WTC11 (cell line): ENCODE results near the gene C10orf105. TPM values are rescaled to one million over a fixed set of nuclear protein-coding genes. Genes with fewer than 3 reads are reported as not detected.

Experiments
- ATAC-seq: fragments of 200-7000 bp; cut with Tn5 transposase; 2 replicates; pipeline ENCODE4 v1.10.0; 2021; ENCODE audit warnings: mild to moderate bottlenecking, moderate library complexity
- CTCF ChIA-PET: fragments of 300-600 bp; sonication (Branson Sonifier 250); formaldehyde crosslinking; loops from one replicate; lab custom pipeline; 2021; ENCODE audit warnings: antibody characterized with exemption; lab: Charles Lee
- POLR2A ChIA-PET: fragments of 350-600 bp; sonication (Branson Sonifier 250); formaldehyde crosslinking; loops from one replicate; lab custom pipeline; 2021; ENCODE audit warnings: antibody characterized with exemption; lab: Charles Lee
- DNase-seq: peaks from one replicate; pipeline ENCODE4 v3.0.0; 2021; ENCODE audit warnings: low spot score
- H3K27ac Mint-ChIP-seq: 2 replicates; pipeline ENCODE4 v1.8.0; 2021; ENCODE audit warnings: mixed read lengths
- H3K27me3 Mint-ChIP-seq: 2 replicates; pipeline ENCODE4 v1.8.0; 2021; ENCODE audit warnings: low read depth, mild to moderate bottlenecking, moderate library complexity, mixed read lengths
- H3K36me3 Mint-ChIP-seq: 2 replicates; pipeline ENCODE4 v1.8.0; 2021; ENCODE audit warnings: mixed read lengths
- H3K4me1 Mint-ChIP-seq: 2 replicates; pipeline ENCODE4 v1.8.0; 2022; ENCODE audit warnings: mixed read lengths
- H3K4me3 Mint-ChIP-seq: 2 replicates; pipeline ENCODE4 v1.8.0; 2021; ENCODE audit warnings: mild to moderate bottlenecking, moderate library complexity, mixed read lengths
- H3K9me3 Mint-ChIP-seq: 2 replicates; pipeline ENCODE4 v1.8.0; 2021; ENCODE audit warnings: mixed read lengths
- E2F1 ChIP-seq: sonication (generic); formaldehyde crosslinking; IDR thresholded peaks from 2 replicates; pipeline ENCODE4 v1.8.0; 2022; ENCODE audit warnings: mild to moderate bottlenecking, missing genetic modification reagents
- FOXK1 ChIP-seq: sonication (generic); formaldehyde crosslinking; IDR thresholded peaks from 2 replicates; pipeline ENCODE4 v1.8.0; 2022; ENCODE audit warnings: mild to moderate bottlenecking, moderate library complexity, missing genetic modification reagents
- MLX ChIP-seq: sonication (generic); formaldehyde crosslinking; IDR thresholded peaks from 2 replicates; pipeline ENCODE4 v1.8.1; 2023; ENCODE audit warnings: mild to moderate bottlenecking, missing genetic modification reagents, moderate library complexity
- MYBL2 ChIP-seq: sonication (generic); formaldehyde crosslinking; IDR thresholded peaks from 2 replicates; pipeline ENCODE4 v1.8.1; 2023; ENCODE audit warnings: mild to moderate bottlenecking, moderate library complexity, missing genetic modification reagents
- OVOL2 ChIP-seq: fragments of 250-450 bp; sonication (Bioruptor Pico); IDR thresholded peaks from 2 replicates; pipeline ENCODE4 v1.9.0; 2021; ENCODE audit warnings: mild to moderate bottlenecking, borderline replicate concordance
- PRDM15 ChIP-seq: sonication (generic); formaldehyde crosslinking; IDR thresholded peaks from 2 replicates; pipeline ENCODE4 v1.8.0; 2022; ENCODE audit warnings: missing genetic modification reagents
- SMAD3 ChIP-seq: sonication (generic); formaldehyde crosslinking; IDR thresholded peaks from 2 replicates; pipeline ENCODE4 v1.8.0; 2022; ENCODE audit warnings: missing genetic modification reagents, mild to moderate bottlenecking, borderline replicate concordance
- SMAD4 ChIP-seq: sonication (generic); formaldehyde crosslinking; IDR thresholded peaks from 2 replicates; pipeline ENCODE4 v1.8.0; 2022; ENCODE audit warnings: mild to moderate bottlenecking, missing genetic modification reagents
- SOX15 ChIP-seq: fragments of 250-450 bp; sonication (Bioruptor Pico); IDR thresholded peaks from 2 replicates; pipeline ENCODE4 v1.9.0; 2021; ENCODE audit warnings: mild to moderate bottlenecking
- ZNF121 ChIP-seq: sonication (generic); formaldehyde crosslinking; IDR thresholded peaks from 2 replicates; pipeline ENCODE4 v1.8.0; 2023; ENCODE audit warnings: missing genetic modification reagents
- ZNF138 ChIP-seq: sonication (generic); formaldehyde crosslinking; conservative IDR thresholded peaks from 2 replicates; pipeline ENCODE4 v1.8.1; 2022; ENCODE audit warnings: mild to moderate bottlenecking, moderate library complexity, missing genetic modification reagents
- ZNF281 ChIP-seq: sonication (generic); formaldehyde crosslinking; IDR thresholded peaks from 2 replicates; pipeline ENCODE4 v1.8.0; 2023; ENCODE audit warnings: mild to moderate bottlenecking, missing genetic modification reagents
- ZNF416 ChIP-seq: fragments of 250-450 bp; sonication (Bioruptor Pico); IDR thresholded peaks from 2 replicates; pipeline ENCODE4 v1.9.0; 2021; ENCODE audit warnings: mild to moderate bottlenecking, inconsistent platforms
- ZNF425 ChIP-seq: fragments of 250-450 bp; sonication (Bioruptor Pico); conservative IDR thresholded peaks from 2 replicates; pipeline ENCODE4 v1.9.0; 2021; ENCODE audit warnings: mild to moderate bottlenecking
- total RNA-seq: library from RNA; stranded (reverse); gene quantifications from 3 replicates; pipeline ENCODE4 v1.2.3, GENCODE V29; 2021
- TF ChIP-seq, protein P1 (sequence below): sonication (generic); formaldehyde crosslinking; IDR thresholded peaks from 2 replicates; pipeline ENCODE4 v1.8.1; 2023; ENCODE audit warnings: mild to moderate bottlenecking, missing genetic modification reagents
- TF ChIP-seq, protein P2 (sequence below): fragments of 200-600 bp; IDR thresholded peaks from 2 replicates; pipeline ENCODE4 v1.8.0; 2022; ENCODE audit warnings: antibody characterized with exemption
- TF ChIP-seq, protein P3 (sequence below): fragments of 250-450 bp; sonication (Bioruptor Pico); IDR thresholded peaks from 2 replicates; pipeline ENCODE4 v2.1.2; 2022; ENCODE audit warnings: mild to moderate bottlenecking, moderate library complexity

Gene C10orf105
- total RNA-seq, 1 experiment from 2014 or later: 0.48 TPM

GRCh38 chr10:71767420-71768035 is 48.0 kb upstream of the C10orf105 start (continued):
- TF ChIP-seq E2F1 (CRISPR knock-in tag): no peak
- TF ChIP-seq, protein P1, sequence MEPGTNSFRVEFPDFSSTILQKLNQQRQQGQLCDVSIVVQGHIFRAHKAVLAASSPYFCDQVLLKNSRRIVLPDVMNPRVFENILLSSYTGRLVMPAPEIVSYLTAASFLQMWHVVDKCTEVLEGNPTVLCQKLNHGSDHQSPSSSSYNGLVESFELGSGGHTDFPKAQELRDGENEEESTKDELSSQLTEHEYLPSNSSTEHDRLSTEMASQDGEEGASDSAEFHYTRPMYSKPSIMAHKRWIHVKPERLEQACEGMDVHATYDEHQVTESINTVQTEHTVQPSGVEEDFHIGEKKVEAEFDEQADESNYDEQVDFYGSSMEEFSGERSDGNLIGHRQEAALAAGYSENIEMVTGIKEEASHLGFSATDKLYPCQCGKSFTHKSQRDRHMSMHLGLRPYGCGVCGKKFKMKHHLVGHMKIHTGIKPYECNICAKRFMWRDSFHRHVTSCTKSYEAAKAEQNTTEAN (CRISPR knock-in tag): no peak
- TF ChIP-seq ZNF425 (CRISPR knock-in tag): no peak
- TF ChIP-seq, protein P2, sequence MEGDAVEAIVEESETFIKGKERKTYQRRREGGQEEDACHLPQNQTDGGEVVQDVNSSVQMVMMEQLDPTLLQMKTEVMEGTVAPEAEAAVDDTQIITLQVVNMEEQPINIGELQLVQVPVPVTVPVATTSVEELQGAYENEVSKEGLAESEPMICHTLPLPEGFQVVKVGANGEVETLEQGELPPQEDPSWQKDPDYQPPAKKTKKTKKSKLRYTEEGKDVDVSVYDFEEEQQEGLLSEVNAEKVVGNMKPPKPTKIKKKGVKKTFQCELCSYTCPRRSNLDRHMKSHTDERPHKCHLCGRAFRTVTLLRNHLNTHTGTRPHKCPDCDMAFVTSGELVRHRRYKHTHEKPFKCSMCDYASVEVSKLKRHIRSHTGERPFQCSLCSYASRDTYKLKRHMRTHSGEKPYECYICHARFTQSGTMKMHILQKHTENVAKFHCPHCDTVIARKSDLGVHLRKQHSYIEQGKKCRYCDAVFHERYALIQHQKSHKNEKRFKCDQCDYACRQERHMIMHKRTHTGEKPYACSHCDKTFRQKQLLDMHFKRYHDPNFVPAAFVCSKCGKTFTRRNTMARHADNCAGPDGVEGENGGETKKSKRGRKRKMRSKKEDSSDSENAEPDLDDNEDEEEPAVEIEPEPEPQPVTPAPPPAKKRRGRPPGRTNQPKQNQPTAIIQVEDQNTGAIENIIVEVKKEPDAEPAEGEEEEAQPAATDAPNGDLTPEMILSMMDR: no peak

GRCh38 chr10:71766717-71767419 is 47.3 kb upstream of the C10orf105 start:
- Mint-ChIP-seq H3K27ac (no peak overlapping the region), H3K27me3 (peaks cover 4% of the 10 kb centered on the region; the same call in 1 of the 2 replicates), H3K4me3 (no peak overlapping the region), H3K9me3 (no peaks in the 10 kb centered on the region), H3K36me3 (no peaks in the 10 kb centered on the region), H3K4me1 (peaks cover 4% of the 10 kb centered on the region)
- ChIA-PET CTCF (interaction anchor here (1.4 to 2.1 kb wide), 2 partner anchors 20 to 58 kb away, joined by 3 to 5 read pairs; no protein-coding TSS in a partner anchor), POLR2A (no interaction called here)
- ATAC-seq: no peak
- TF ChIP-seq FOXK1 (no peak), ZNF121 (CRISPR knock-in tag) (no peak), SMAD3 (no peak), OVOL2 (CRISPR knock-in tag) (no peak), ZNF416 (CRISPR knock-in tag) (no peak), ZNF281 (CRISPR knock-in tag) (no peak), SOX15 (no peak), MLX (CRISPR knock-in tag) (no peak), ZNF138 (CRISPR knock-in tag) (no peak), SMAD4 (CRISPR knock-in tag) (no peak), PRDM15 (CRISPR knock-in tag) (no peak), MYBL2 (CRISPR knock-in tag) (no peak)
- TF ChIP-seq, protein P3, sequence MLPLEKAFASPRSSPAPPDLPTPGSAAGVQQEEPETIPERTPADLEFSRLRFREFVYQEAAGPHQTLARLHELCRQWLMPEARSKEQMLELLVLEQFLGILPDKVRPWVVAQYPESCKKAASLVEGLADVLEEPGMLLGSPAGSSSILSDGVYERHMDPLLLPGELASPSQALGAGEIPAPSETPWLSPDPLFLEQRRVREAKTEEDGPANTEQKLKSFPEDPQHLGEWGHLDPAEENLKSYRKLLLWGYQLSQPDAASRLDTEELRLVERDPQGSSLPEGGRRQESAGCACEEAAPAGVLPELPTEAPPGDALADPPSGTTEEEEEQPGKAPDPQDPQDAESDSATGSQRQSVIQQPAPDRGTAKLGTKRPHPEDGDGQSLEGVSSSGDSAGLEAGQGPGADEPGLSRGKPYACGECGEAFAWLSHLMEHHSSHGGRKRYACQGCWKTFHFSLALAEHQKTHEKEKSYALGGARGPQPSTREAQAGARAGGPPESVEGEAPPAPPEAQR (CRISPR knock-in tag): no peak
- no peak for DNase-seq
